ENCODE measurements around the gene IL10RB.
A peak's percentile ranks its signal among the peaks of the same experiment; 100 is the strongest.

DNA sequence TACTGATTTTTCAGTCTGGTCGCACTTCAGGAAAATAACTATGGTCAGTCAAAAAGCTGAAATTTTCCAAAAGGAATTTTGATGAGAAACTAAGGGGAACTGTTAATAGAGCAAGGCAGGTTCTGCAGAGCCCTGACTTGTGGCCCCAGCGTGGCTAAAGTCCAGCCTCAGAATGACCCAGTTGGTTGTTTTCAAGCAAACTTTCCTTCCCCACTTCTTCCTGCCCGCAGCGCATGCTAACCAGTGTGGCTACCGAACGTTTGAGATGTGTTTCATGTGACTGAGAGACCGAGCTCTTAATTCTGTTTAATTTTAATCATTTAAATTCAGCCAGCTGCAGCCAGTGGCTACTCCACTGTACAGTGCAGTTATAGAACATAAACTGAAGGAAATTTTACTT, 6.2 kb upstream of the IL10RB start:
- TF ChIP-seq CTCF (IDR thresholded peaks at IDR 0.05), result no peak
- TF ChIP-seq EP300 (IDR thresholded peaks at IDR 0.05), result peak in 1 of 2 donors; percentile 12
